Measurements from ENCODE around the gene USP17L17.
A peak's percentile ranks its signal among the peaks of the same experiment; 100 is the strongest.
"Not testable (repeated sequence)": the region's sequence is repeated elsewhere in the genome, so short reads cannot be mapped to it uniquely, and the experiment has no call there.

The USP17L17 gene

GRCh38 chr4:9243579-9243978, at the start of gene USP17L17:
TSS of gene USP17L17 (plus strand) at chr4:9243879. CDS start at chr4:9243879, 0 bp downstream.
- H3K4me1 Mint-ChIP-seq; H3K36me3 Mint-ChIP-seq (ENCODE audit: low read depth); H3K9me3 Mint-ChIP-seq; DNase-seq; H3K27ac Mint-ChIP-seq; H3K27me3 Mint-ChIP-seq (ENCODE audit: low read depth, poor library complexity); H3K4me3 Mint-ChIP-seq: not testable (repeated sequence)

GRCh38 chr4:9210357-9210756, 33.3 kb upstream of the USP17L17 start, which contains the start of gene USP17L10:
TSS of gene USP17L10 (plus strand) at chr4:9210657. CDS start at chr4:9210657, 0 bp downstream.
- not testable (repeated sequence) for H3K27ac Mint-ChIP-seq, H3K4me1 Mint-ChIP-seq, H3K9me3 Mint-ChIP-seq

GRCh38 chr4:9214701-9215100, 29.0 kb upstream of the USP17L17 start:
- H3K4me3 Mint-ChIP-seq; H3K27ac Mint-ChIP-seq; H3K36me3 Mint-ChIP-seq (ENCODE audit: low read depth); H3K27me3 Mint-ChIP-seq (ENCODE audit: low read depth, poor library complexity); H3K4me1 Mint-ChIP-seq; DNase-seq; H3K9me3 Mint-ChIP-seq: not testable (repeated sequence)

More at GRCh38 chr4:9210357-9210756, 33.3 kb upstream of the USP17L17 start, which contains the start of gene USP17L10:
- H3K36me3 Mint-ChIP-seq (ENCODE audit: low read depth); H3K4me3 Mint-ChIP-seq; H3K27me3 Mint-ChIP-seq (ENCODE audit: low read depth, poor library complexity); DNase-seq: not testable (repeated sequence)

GRCh38 chr4:9215105-9215504, 28.6 kb upstream of the USP17L17 start, which contains the start of gene USP17L11:
TSS of gene USP17L11 (plus strand) at chr4:9215405. CDS start at chr4:9215405, 0 bp downstream.
- not testable (repeated sequence) for H3K27me3 Mint-ChIP-seq (ENCODE audit: low read depth, poor library complexity); H3K9me3 Mint-ChIP-seq; H3K36me3 Mint-ChIP-seq (ENCODE audit: low read depth); H3K4me1 Mint-ChIP-seq; H3K27ac Mint-ChIP-seq; DNase-seq; H3K4me3 Mint-ChIP-seq

GRCh38 chr4:9219852-9220251, 23.8 kb upstream of the USP17L17 start, which contains the start of gene USP17L12:
TSS of gene USP17L12 (plus strand) at chr4:9220152. CDS start at chr4:9220152, 0 bp downstream.
- H3K4me3 Mint-ChIP-seq; H3K27ac Mint-ChIP-seq; H3K4me1 Mint-ChIP-seq; H3K36me3 Mint-ChIP-seq (ENCODE audit: low read depth); H3K9me3 Mint-ChIP-seq; DNase-seq; H3K27me3 Mint-ChIP-seq (ENCODE audit: low read depth, poor library complexity): not testable (repeated sequence)

- not testable (repeated sequence) for H3K27me3 Mint-ChIP-seq (ENCODE audit: low read depth, poor library complexity); H3K27ac Mint-ChIP-seq; H3K4me3 Mint-ChIP-seq; H3K9me3 Mint-ChIP-seq; H3K36me3 Mint-ChIP-seq (ENCODE audit: low read depth); H3K4me1 Mint-ChIP-seq; DNase-seq
Observed at GRCh38 chr4:9224596-9224995, 19.1 kb upstream of the USP17L17 start, which contains the start of gene USP17L13. TSS of gene USP17L13 (plus strand) at chr4:9224896. CDS start at chr4:9224896, 0 bp downstream.

GRCh38 chr4:9230249-9230648, 13.4 kb upstream of the USP17L17 start:
- H3K27me3 Mint-ChIP-seq (ENCODE audit: low read depth, poor library complexity); H3K9me3 Mint-ChIP-seq; H3K36me3 Mint-ChIP-seq (ENCODE audit: low read depth); H3K4me3 Mint-ChIP-seq; H3K27ac Mint-ChIP-seq; H3K4me1 Mint-ChIP-seq: not testable (repeated sequence)
- DNase-seq: peak; percentile 0

GRCh38 chr4:9234085-9234484, 9.6 kb upstream of the USP17L17 start, which contains the start of gene USP17L15:
TSS of gene USP17L15 (plus strand) at chr4:9234385. CDS start at chr4:9234385, 0 bp downstream.
- not testable (repeated sequence) for H3K27me3 Mint-ChIP-seq (ENCODE audit: low read depth, poor library complexity); H3K27ac Mint-ChIP-seq; DNase-seq; H3K4me1 Mint-ChIP-seq; H3K36me3 Mint-ChIP-seq (ENCODE audit: low read depth); H3K4me3 Mint-ChIP-seq; H3K9me3 Mint-ChIP-seq

GRCh38 chr4:9238461-9238860, 5.2 kb upstream of the USP17L17 start:
- not testable (repeated sequence) for H3K9me3 Mint-ChIP-seq; H3K36me3 Mint-ChIP-seq (ENCODE audit: low read depth); H3K4me1 Mint-ChIP-seq; H3K27ac Mint-ChIP-seq; H3K27me3 Mint-ChIP-seq (ENCODE audit: low read depth, poor library complexity); H3K4me3 Mint-ChIP-seq; DNase-seq

- not testable (repeated sequence) for H3K4me1 Mint-ChIP-seq; H3K9me3 Mint-ChIP-seq; H3K27ac Mint-ChIP-seq; DNase-seq; H3K36me3 Mint-ChIP-seq (ENCODE audit: low read depth); H3K27me3 Mint-ChIP-seq (ENCODE audit: low read depth, poor library complexity); H3K4me3 Mint-ChIP-seq
Observed at GRCh38 chr4:9247953-9248680, 4.4 kb downstream of the USP17L17 start, which contains the start of gene USP17L18. TSS of gene USP17L18 (plus strand) at chr4:9248630. CDS start at chr4:9248630, 0 bp downstream.

GRCh38 chr4:9253078-9253477, 9.4 kb downstream of the USP17L17 start, which contains the start of gene USP17L19:
TSS of gene USP17L19 (plus strand) at chr4:9253378. CDS start at chr4:9253378, 0 bp downstream.
- not testable (repeated sequence) for DNase-seq; H3K9me3 Mint-ChIP-seq; H3K4me1 Mint-ChIP-seq; H3K27me3 Mint-ChIP-seq (ENCODE audit: low read depth, poor library complexity); H3K36me3 Mint-ChIP-seq (ENCODE audit: low read depth); H3K27ac Mint-ChIP-seq; H3K4me3 Mint-ChIP-seq

- not testable (repeated sequence) for H3K4me1 Mint-ChIP-seq; DNase-seq; H3K27me3 Mint-ChIP-seq (ENCODE audit: low read depth, poor library complexity); H3K36me3 Mint-ChIP-seq (ENCODE audit: low read depth); H3K4me3 Mint-ChIP-seq; H3K27ac Mint-ChIP-seq; H3K9me3 Mint-ChIP-seq
Observed at GRCh38 chr4:9257824-9258223, 14.1 kb downstream of the USP17L17 start, which contains the start of gene USP17L20. TSS of gene USP17L20 (plus strand) at chr4:9258124. CDS start at chr4:9258124, 0 bp downstream.

- not testable (repeated sequence) for DNase-seq
Observed at GRCh38 chr4:9262572-9262971, 18.9 kb downstream of the USP17L17 start, which contains the start of gene USP17L21. TSS of gene USP17L21 (plus strand) at chr4:9262872. CDS start at chr4:9262872, 0 bp downstream.

GRCh38 chr4:9267319-9267718, 23.6 kb downstream of the USP17L17 start, which contains the start of gene USP17L22:
TSS of gene USP17L22 (plus strand) at chr4:9267619. CDS start at chr4:9267619, 0 bp downstream.
- not testable (repeated sequence) for H3K27me3 Mint-ChIP-seq (ENCODE audit: low read depth, poor library complexity); DNase-seq; H3K27ac Mint-ChIP-seq; H3K9me3 Mint-ChIP-seq; H3K4me1 Mint-ChIP-seq; H3K4me3 Mint-ChIP-seq; H3K36me3 Mint-ChIP-seq (ENCODE audit: low read depth)

More at GRCh38 chr4:9262572-9262971, 18.9 kb downstream of the USP17L17 start, which contains the start of gene USP17L21:
- not testable (repeated sequence) for H3K27me3 Mint-ChIP-seq (ENCODE audit: low read depth, poor library complexity); H3K27ac Mint-ChIP-seq; H3K36me3 Mint-ChIP-seq (ENCODE audit: low read depth); H3K9me3 Mint-ChIP-seq; H3K4me1 Mint-ChIP-seq; H3K4me3 Mint-ChIP-seq

All from nephron progenitor cell (in vitro differentiated cells).